ENCODE measurements around the gene WDR88. TPM values are rescaled to one million over a fixed set of nuclear protein-coding genes. Genes with fewer than 3 reads are reported as not detected.
A peak's percentile ranks its signal among the peaks of the same experiment; 100 is the strongest.

Gene WDR88
- total RNA-seq, 1 experiment from 2014 or later, result 0.28 TPM

DNA sequence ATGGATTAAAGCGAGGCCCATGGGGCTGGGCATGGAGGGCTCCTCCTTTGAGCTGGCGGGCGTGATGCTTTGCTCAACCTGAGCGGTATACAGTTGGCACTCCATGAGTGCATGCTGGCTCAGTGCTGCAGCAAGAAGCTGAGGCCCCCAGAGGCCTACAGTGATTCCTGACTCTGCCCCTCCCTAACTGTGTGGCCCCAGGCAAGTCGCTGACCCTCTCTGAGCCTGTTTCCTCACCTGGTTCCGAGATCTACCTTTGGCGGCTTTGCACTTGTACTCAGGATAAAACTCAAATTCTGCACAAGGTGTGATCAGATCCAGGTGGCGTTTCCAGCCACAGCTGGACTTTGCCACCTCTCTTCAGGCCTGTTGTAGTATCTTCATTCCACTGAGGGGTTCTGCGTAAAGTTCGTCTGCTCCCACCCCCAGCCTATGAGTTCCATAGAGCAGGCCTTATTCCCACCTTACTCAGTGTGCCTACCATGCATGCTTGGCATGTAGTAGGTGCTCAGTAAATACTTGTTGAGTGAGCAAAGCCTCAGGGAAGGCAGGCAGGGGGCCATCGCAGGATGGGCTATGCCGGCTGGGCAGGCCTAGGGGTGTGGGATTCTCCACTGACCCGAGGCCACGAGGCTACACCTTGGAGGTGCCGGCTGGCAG lies 70.1 kb downstream of the WDR88 start:
- Mint-ChIP-seq H3K4me3 (no peak overlapping the region), H3K27ac (no peak overlapping the region), H3K27me3 (ENCODE audit: low read depth) (no peaks in the 10 kb centered on the region; the same call in 1 of the 2 replicates), H3K9me3 (0 out of 2 replicates have a peak, but pooled peaks cover 4% of the 10 kb centered on the region), H3K36me3 (peaks cover 15% of the 10 kb centered on the region), H3K4me1 (no peaks in the 10 kb centered on the region)
- POLR2A ChIA-PET, result no interaction called here
- TF ChIP-seq, protein P1, sequence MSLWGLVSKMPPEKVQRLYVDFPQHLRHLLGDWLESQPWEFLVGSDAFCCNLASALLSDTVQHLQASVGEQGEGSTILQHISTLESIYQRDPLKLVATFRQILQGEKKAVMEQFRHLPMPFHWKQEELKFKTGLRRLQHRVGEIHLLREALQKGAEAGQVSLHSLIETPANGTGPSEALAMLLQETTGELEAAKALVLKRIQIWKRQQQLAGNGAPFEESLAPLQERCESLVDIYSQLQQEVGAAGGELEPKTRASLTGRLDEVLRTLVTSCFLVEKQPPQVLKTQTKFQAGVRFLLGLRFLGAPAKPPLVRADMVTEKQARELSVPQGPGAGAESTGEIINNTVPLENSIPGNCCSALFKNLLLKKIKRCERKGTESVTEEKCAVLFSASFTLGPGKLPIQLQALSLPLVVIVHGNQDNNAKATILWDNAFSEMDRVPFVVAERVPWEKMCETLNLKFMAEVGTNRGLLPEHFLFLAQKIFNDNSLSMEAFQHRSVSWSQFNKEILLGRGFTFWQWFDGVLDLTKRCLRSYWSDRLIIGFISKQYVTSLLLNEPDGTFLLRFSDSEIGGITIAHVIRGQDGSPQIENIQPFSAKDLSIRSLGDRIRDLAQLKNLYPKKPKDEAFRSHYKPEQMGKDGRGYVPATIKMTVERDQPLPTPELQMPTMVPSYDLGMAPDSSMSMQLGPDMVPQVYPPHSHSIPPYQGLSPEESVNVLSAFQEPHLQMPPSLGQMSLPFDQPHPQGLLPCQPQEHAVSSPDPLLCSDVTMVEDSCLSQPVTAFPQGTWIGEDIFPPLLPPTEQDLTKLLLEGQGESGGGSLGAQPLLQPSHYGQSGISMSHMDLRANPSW (CRISPR knock-in tag; conservative IDR thresholded peaks at IDR 0.05; ENCODE audit: low read depth), result no peak
- TF ChIP-seq, protein P2, sequence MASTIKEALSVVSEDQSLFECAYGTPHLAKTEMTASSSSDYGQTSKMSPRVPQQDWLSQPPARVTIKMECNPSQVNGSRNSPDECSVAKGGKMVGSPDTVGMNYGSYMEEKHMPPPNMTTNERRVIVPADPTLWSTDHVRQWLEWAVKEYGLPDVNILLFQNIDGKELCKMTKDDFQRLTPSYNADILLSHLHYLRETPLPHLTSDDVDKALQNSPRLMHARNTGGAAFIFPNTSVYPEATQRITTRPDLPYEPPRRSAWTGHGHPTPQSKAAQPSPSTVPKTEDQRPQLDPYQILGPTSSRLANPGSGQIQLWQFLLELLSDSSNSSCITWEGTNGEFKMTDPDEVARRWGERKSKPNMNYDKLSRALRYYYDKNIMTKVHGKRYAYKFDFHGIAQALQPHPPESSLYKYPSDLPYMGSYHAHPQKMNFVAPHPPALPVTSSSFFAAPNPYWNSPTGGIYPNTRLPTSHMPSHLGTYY (CRISPR knock-in tag; IDR thresholded peaks at IDR 0.05), result no peak
- no peak for TF ChIP-seq ZNF416 (CRISPR knock-in tag; IDR thresholded peaks at IDR 0.05)
- TF ChIP-seq, protein P3, sequence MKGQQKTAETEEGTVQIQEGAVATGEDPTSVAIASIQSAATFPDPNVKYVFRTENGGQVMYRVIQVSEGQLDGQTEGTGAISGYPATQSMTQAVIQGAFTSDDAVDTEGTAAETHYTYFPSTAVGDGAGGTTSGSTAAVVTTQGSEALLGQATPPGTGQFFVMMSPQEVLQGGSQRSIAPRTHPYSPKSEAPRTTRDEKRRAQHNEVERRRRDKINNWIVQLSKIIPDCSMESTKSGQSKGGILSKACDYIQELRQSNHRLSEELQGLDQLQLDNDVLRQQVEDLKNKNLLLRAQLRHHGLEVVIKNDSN (CRISPR knock-in tag; IDR thresholded peaks at IDR 0.05), result no peak
- TF ChIP-seq, protein P4, sequence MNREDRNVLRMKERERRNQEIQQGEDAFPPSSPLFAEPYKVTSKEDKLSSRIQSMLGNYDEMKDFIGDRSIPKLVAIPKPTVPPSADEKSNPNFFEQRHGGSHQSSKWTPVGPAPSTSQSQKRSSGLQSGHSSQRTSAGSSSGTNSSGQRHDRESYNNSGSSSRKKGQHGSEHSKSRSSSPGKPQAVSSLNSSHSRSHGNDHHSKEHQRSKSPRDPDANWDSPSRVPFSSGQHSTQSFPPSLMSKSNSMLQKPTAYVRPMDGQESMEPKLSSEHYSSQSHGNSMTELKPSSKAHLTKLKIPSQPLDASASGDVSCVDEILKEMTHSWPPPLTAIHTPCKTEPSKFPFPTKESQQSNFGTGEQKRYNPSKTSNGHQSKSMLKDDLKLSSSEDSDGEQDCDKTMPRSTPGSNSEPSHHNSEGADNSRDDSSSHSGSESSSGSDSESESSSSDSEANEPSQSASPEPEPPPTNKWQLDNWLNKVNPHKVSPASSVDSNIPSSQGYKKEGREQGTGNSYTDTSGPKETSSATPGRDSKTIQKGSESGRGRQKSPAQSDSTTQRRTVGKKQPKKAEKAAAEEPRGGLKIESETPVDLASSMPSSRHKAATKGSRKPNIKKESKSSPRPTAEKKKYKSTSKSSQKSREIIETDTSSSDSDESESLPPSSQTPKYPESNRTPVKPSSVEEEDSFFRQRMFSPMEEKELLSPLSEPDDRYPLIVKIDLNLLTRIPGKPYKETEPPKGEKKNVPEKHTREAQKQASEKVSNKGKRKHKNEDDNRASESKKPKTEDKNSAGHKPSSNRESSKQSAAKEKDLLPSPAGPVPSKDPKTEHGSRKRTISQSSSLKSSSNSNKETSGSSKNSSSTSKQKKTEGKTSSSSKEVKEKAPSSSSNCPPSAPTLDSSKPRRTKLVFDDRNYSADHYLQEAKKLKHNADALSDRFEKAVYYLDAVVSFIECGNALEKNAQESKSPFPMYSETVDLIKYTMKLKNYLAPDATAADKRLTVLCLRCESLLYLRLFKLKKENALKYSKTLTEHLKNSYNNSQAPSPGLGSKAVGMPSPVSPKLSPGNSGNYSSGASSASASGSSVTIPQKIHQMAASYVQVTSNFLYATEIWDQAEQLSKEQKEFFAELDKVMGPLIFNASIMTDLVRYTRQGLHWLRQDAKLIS (CRISPR knock-in tag; IDR thresholded peaks at IDR 0.05; ENCODE audit: borderline replicate concordance), result no peak
- TF ChIP-seq, protein P5, sequence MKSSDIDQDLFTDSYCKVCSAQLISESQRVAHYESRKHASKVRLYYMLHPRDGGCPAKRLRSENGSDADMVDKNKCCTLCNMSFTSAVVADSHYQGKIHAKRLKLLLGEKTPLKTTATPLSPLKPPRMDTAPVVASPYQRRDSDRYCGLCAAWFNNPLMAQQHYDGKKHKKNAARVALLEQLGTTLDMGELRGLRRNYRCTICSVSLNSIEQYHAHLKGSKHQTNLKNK (CRISPR knock-in tag; IDR thresholded peaks at IDR 0.05), result no peak
- no peak for TF ChIP-seq FOXP1 (CRISPR knock-in tag; IDR thresholded peaks at IDR 0.05; ENCODE audit: borderline replicate concordance)
- ATAC-seq (no peak), DNase-seq (ENCODE audit: low spot score) (no peak)
- CTCF ChIA-PET, result interaction anchor here (1.9 kb wide), 1 partner anchor 18 kb away, joined by 5 read pairs; no protein-coding TSS in a partner anchor

DNA sequence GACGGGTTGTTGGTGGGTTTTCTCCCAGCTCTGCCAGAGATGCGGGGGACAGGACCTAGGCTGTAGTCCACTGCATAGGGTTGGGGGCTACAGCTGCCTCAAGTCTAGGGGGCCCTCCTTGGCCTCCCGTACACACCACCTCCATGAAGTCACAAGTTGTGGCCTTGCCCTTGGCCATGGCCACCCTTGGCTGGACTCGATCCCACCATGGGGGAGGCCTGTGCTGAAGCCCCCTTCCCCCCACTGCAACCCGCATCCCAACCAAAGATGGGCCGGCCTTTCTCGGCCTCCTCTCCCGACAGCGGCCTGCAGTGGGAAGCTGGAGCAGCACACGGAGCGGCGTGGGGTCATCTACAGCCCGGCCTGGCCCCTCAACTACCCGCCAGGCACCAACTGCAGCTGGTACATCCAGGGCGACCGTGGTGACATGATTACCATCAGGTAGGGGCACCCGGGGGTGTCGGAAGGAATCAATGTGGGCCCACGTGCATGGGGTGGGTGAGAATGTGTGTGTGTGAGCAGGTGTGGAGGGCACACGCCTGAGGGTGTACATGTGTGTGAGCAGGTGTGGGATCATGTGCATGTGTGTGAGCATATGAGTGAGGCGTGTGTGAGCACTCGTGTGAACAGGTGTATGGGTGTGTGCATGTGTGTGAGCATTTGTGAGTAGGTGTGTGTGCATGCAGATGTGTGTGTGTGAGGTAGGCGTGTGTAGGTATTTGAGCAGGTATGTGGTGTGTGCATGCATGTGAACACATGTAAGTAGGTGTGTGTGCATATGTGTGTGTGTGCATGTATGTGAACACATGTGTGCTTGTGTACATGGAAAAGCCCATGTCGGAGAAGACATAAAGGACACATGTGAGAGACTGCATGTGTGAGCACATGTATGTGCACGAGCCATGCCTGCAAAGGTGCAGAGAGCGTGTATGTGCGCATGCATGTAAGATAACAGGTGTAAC lies 70.9 kb downstream of the WDR88 start:
- TF ChIP-seq, protein P6, sequence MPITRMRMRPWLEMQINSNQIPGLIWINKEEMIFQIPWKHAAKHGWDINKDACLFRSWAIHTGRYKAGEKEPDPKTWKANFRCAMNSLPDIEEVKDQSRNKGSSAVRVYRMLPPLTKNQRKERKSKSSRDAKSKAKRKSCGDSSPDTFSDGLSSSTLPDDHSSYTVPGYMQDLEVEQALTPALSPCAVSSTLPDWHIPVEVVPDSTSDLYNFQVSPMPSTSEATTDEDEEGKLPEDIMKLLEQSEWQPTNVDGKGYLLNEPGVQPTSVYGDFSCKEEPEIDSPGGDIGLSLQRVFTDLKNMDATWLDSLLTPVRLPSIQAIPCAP (CRISPR knock-in tag; IDR thresholded peaks at IDR 0.05), result no peak
- TF ChIP-seq SMAD3 (CRISPR knock-in tag; IDR thresholded peaks at IDR 0.05; ENCODE audit: borderline replicate concordance), result no peak
- Mint-ChIP-seq H3K27ac (peak overlapping the region; percentile 22; the same call in 1 of the 2 replicates), H3K27me3 (ENCODE audit: low read depth) (no peaks in the 10 kb centered on the region; the same call in 1 of the 2 replicates), H3K9me3 (0 out of 2 replicates have a peak, but pooled peaks cover 4% of the 10 kb centered on the region), H3K36me3 (peaks cover 15% of the 10 kb centered on the region), H3K4me3 (no peak overlapping the region), H3K4me1 (no peaks in the 10 kb centered on the region)
- ATAC-seq (no peak), DNase-seq (ENCODE audit: low spot score) (no peak)
- POLR2A ChIA-PET, result no interaction called here
- CTCF ChIA-PET, result interaction anchor here (1.5 kb wide), 1 partner anchor 11 kb away, joined by 5 read pairs; no protein-coding TSS in a partner anchor

Data from WTC11 (cell line).